ENCODE measurements around the gene EML4.

EML4 gene

GRCh38 chr2:42288811-42289210 is 119.7 kb downstream of the EML4 start:
- DNase-seq, result no peak
- no peak for TF ChIP-seq CTCF (IDR thresholded peaks at IDR 0.05)
- Histone ChIP-seq H3K27me3 (no peaks in the 10 kb centered on the region), H3K9me3 (no peaks in the 10 kb centered on the region), H3K27ac (no peak overlapping the region), H3K4me1 (no peaks in the 10 kb centered on the region), H3K4me3 (no peak overlapping the region), H3K36me3 (peaks cover 13 to 37% (median 35%) of the 10 kb centered on the region in 3 donors)
- intact Hi-C loops (cut with DNase I; ENCODE audit: low total_unique reads), result no loop called here

GRCh38 chr2:42289222-42289621 is 120.1 kb downstream of the EML4 start:
- no peak overlapping the region for H3K27ac ChIP-seq
- H3K9me3 ChIP-seq, result no peaks in the 10 kb centered on the region
- H3K36me3 ChIP-seq, result peaks cover 13 to 37% (median 31%) of the 10 kb centered on the region in 3 donors
- no peak for TF ChIP-seq CTCF (IDR thresholded peaks at IDR 0.05)
- no peak overlapping the region for H3K4me3 ChIP-seq
- no peaks in the 10 kb centered on the region for H3K27me3 ChIP-seq
- no peak for DNase-seq
- H3K4me1 ChIP-seq, result no peaks in the 10 kb centered on the region
- intact Hi-C loops (cut with DNase I; ENCODE audit: low total_unique reads), result no loop called here

DNA sequence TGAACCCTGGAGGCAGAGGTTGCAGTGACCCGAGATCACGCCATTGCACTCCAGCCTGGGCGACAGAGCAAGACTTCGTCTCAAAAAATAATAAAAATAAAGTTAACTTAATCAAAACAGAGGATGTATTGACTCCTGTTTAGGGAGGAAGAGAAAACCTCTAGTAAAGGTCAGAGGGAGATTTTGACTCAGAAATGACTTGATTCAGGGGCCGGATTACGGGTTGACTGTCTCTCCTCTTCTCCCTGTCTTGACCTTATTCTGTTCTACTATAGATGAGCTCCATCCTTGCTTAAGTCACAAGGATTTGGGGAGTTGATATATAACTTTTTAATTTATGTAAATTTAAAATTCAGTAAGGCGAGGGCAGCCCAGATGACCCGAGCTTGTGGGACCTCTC is 120.9 kb downstream of the EML4 start:
- TF ChIP-seq CTCF (IDR thresholded peaks at IDR 0.05), result no peak
- H3K27ac ChIP-seq, result no peak overlapping the region
- no peaks in the 10 kb centered on the region for H3K9me3 ChIP-seq
- no peak for DNase-seq
- H3K27me3 ChIP-seq, result no peaks in the 10 kb centered on the region
- intact Hi-C loops (cut with DNase I; ENCODE audit: low total_unique reads), result no loop called here
- no peak overlapping the region for H3K4me3 ChIP-seq
- no peaks in the 10 kb centered on the region for H3K4me1 ChIP-seq
- H3K36me3 ChIP-seq, result peaks cover 13 to 36% (median 33%) of the 10 kb centered on the region in 3 donors

DNA sequence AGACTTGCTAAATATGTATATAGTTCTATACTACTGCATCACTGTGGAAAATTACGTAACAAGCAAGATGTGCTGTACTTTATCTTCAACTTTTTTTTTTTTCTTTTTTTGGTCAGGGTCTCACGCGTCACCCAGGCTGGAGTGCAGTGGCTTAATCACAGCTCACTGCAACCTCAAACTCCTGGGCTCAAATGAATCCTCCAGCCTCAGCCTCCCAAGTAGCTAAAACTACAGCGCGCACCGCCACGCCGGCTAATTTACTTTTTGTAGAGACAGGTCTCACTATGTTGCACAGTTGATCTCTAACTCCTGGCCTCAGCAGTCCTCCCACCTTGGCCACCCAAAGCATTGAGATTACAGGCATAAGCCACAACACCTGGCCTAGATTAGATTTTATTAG is 123.9 kb downstream of the EML4 start:
- Histone ChIP-seq H3K27ac (no peak overlapping the region), H3K36me3 (peaks cover 24 to 44% (median 37%) of the 10 kb centered on the region in 3 donors), H3K27me3 (no peaks in the 10 kb centered on the region), H3K4me1 (peaks cover 0 to 2% (median 0%) of the 10 kb centered on the region in 4 donors), H3K9me3 (no peaks in the 10 kb centered on the region), H3K4me3 (no peak overlapping the region)
- intact Hi-C loops (cut with DNase I; ENCODE audit: low total_unique reads), result no loop called here
- no peak for DNase-seq
- no peak for TF ChIP-seq CTCF (IDR thresholded peaks at IDR 0.05)

DNA sequence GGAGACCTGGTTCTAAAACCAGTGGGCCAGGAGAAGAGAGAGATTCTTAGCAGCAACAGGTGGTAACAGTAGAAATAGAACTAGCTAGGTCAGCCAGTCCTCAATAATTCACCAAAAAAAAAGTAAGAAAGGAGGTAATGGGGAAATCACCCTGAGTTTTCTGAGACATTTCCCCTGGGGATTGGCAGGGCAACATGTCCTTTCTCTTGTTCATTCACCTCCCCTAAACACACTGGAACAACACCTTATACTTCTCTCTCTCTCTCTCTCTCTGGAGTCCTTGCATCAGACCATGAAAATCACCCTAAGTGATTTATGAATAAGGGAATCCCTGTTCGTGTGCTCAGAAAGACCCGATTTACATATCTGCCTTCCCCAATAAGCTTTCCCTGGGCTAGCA is 127.1 kb downstream of the EML4 start:
- intact Hi-C loops (cut with DNase I; ENCODE audit: low total_unique reads), result no loop called here
- H3K36me3 ChIP-seq, result peaks cover 11 to 38% (median 26%) of the 10 kb centered on the region in 3 donors
- H3K27me3 ChIP-seq, result no peaks in the 10 kb centered on the region
- no peak for TF ChIP-seq CTCF (IDR thresholded peaks at IDR 0.05)
- H3K4me3 ChIP-seq, result no peak overlapping the region
- H3K27ac ChIP-seq, result no peak overlapping the region
- DNase-seq, result no peak
- peaks cover 0 to 4% (median 0%) of the 10 kb centered on the region in 4 donors for H3K4me1 ChIP-seq
- H3K9me3 ChIP-seq, result no peaks in the 10 kb centered on the region
